ENCODE results near the gene SMG6.

DNA sequence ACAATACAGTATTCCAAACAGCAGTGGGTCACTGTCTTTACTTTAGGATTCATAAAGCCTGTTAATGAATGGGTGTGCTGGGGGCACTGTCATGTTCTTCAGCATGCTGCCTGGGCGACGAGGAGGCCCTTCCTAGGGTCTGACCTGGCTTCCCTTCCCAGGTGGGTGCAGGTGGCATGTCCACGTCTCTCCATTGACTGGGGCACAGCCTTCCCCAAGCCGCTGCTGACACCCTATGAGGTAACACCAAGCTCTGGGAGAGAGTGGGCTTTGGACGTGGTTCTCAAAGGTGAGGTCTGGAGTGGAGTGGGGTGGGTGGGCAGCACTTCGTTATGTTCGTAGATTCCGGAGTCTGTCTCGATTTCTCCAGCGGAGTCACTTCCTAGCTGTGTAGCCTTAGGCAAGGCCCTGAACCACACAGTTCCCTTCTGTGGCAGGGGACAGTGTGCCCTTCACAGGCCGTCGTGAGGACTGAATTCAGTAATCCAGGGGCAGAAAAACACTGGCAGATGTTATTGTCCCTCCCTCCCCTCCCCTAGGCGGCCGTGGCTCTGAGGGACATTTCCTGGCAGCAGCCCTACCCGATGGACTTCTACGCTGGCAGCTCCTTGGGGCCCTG is 262.5 kb downstream of the SMG6 start:
- TF ChIP-seq, protein P1, sequence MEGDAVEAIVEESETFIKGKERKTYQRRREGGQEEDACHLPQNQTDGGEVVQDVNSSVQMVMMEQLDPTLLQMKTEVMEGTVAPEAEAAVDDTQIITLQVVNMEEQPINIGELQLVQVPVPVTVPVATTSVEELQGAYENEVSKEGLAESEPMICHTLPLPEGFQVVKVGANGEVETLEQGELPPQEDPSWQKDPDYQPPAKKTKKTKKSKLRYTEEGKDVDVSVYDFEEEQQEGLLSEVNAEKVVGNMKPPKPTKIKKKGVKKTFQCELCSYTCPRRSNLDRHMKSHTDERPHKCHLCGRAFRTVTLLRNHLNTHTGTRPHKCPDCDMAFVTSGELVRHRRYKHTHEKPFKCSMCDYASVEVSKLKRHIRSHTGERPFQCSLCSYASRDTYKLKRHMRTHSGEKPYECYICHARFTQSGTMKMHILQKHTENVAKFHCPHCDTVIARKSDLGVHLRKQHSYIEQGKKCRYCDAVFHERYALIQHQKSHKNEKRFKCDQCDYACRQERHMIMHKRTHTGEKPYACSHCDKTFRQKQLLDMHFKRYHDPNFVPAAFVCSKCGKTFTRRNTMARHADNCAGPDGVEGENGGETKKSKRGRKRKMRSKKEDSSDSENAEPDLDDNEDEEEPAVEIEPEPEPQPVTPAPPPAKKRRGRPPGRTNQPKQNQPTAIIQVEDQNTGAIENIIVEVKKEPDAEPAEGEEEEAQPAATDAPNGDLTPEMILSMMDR (IDR thresholded peaks at IDR 0.05; ENCODE audit: poor library complexity): no peak
- TF ChIP-seq EZH2 (IDR thresholded peaks at IDR 0.05; ENCODE audit: borderline replicate concordance) (no peak), EZH2phosphoT487 (IDR thresholded peaks at IDR 0.05; ENCODE audit: low read depth, severe bottlenecking, unreplicated experiment) (no peak)

Data from hepatocyte (in vitro differentiated cells).